PC-3 (cell line): ENCODE data around the gene SUV39H1. TPM values are rescaled to one million over a fixed set of nuclear protein-coding genes. Genes with fewer than 3 reads are reported as not detected.

Experiments used
- ATAC-seq: fragments of 200-7000 bp; cut with Tn5 transposase; 2 replicates; pipeline ENCODE4 v1.9.1; 2020; ENCODE audit warnings: mild to moderate bottlenecking, moderate library complexity
- BruUV-seq: library from RNA; stranded (reverse); fragments of 400-500 nt; replicated peaks from 2 replicates; lab custom pipeline; 2021; lab: Mats Ljungman, UMichigan
- CTCF ChIA-PET: fragments of 300-600 bp; sonication (Branson Sonifier 250); formaldehyde crosslinking; loops from one replicate; lab custom pipeline; 2022; ENCODE audit warnings: antibody characterized with exemption; lab: Charles Lee
- POLR2A ChIA-PET: fragments of 300-600 bp; sonication (Branson Sonifier 250); formaldehyde crosslinking; loops from one replicate; lab custom pipeline; 2022; ENCODE audit warnings: antibody characterized with exemption; ENCODE audit not compliant: unreplicated experiment; lab: Charles Lee
- DNase-seq: peaks from one replicate; pipeline ENCODE4 v3.0.0-alpha.2; 2015
- H2AFZ ChIP-seq: fragments of 300-600 bp; sonication (generic); 2 replicates; pipeline ENCODE4 v1.6.0; 2016; ENCODE audit warnings: antibody characterized with exemption, low read length
- H3F3A ChIP-seq: fragments of 300-600 bp; sonication (generic); one replicate; pipeline ENCODE4 v1.6.0; 2017; ENCODE audit warnings: antibody characterized with exemption, low read length, control low read depth, mild to moderate bottlenecking; ENCODE audit not compliant: unreplicated experiment
- H3K27ac ChIP-seq: fragments of 300-600 bp; sonication (generic); 2 replicates; pipeline ENCODE4 v1.5.1; 2016; ENCODE audit warnings: mild to moderate bottlenecking, low read length
- H3K27me3 ChIP-seq: fragments of 300-600 bp; sonication (generic); 2 replicates; pipeline ENCODE4 v1.6.1; 2016; ENCODE audit warnings: low read length, mixed read lengths
- H3K36me3 ChIP-seq: fragments of 300-600 bp; sonication (generic); 2 replicates; pipeline ENCODE4 v1.6.1; 2016; ENCODE audit warnings: low read depth, mixed run types, low read length, mixed read lengths
- H3K4me1 ChIP-seq: fragments of 300-600 bp; sonication (generic); 2 replicates; pipeline ENCODE4 v1.5.1; 2016; ENCODE audit warnings: low read length; ENCODE audit not compliant: insufficient read depth
- H3K4me2 ChIP-seq: fragments of 300-600 bp; sonication (generic); 2 replicates; pipeline ENCODE4 v1.6.0; 2016; ENCODE audit warnings: low read length
- H3K4me3 ChIP-seq: fragments of 300-600 bp; sonication (generic); 2 replicates; pipeline ENCODE4 v1.5.1; 2016; ENCODE audit warnings: mild to moderate bottlenecking, low read length, mixed read lengths
- H3K79me2 ChIP-seq: fragments of 300-600 bp; sonication (generic); 2 replicates; pipeline ENCODE4 v1.6.1; 2017; ENCODE audit warnings: low read length, mixed read lengths
- H3K9ac ChIP-seq: fragments of 300-600 bp; sonication (generic); 2 replicates; pipeline ENCODE4 v1.6.0; 2016; ENCODE audit warnings: mild to moderate bottlenecking, low read length
- H3K9me2 ChIP-seq: fragments of 300-600 bp; sonication (generic); replicated peaks from 2 replicates; pipeline ENCODE4 v1.6.1; 2016; ENCODE audit warnings: mixed run types, low read length, mixed read lengths
- H3K9me3 ChIP-seq: fragments of 300-600 bp; sonication (generic); 2 replicates; pipeline ENCODE4 v1.6.1; 2016; ENCODE audit warnings: low read length, mixed read lengths
- H4K20me1 ChIP-seq: fragments of 300-600 bp; sonication (generic); 2 replicates; pipeline ENCODE4 v1.6.1; 2016; ENCODE audit warnings: low read length, mixed read lengths
- EZH2 ChIP-seq: fragments of 300-600 bp; sonication (generic); IDR thresholded peaks from one replicate; pipeline ENCODE4 v1.6.1; 2017; ENCODE audit warnings: antibody characterized with exemption, mild to moderate bottlenecking, low read length; ENCODE audit not compliant: unreplicated experiment
- EZH2phosphoT487 ChIP-seq: fragments of 300-600 bp; sonication (generic); IDR thresholded peaks from 2 replicates; pipeline ENCODE4 v1.6.1; 2018; ENCODE audit warnings: mild to moderate bottlenecking, antibody characterized with exemption, low read length, borderline replicate concordance
- intact Hi-C: fragments of 100-400 bp; cut with micrococcal nuclease; formaldehyde crosslinking; loops from 2 replicates; pipeline ENCODE4 v1.9.0; 2023
- total RNA-seq: library from RNA; depleted of rRNA; stranded (reverse); fragments of >200 nt; gene quantifications from 2 replicates; pipeline ENCODE4 v1.2.3, GENCODE V29; 2014
- TF ChIP-seq, protein P1 (sequence below): fragments of 300-600 bp; sonication (generic); conservative IDR thresholded peaks from 2 replicates; pipeline ENCODE4 v1.5.1; 2017; ENCODE audit warnings: antibody characterized with exemption, low read depth, mild to moderate bottlenecking, low read length

SUV39H1 gene
- total RNA-seq, 1 experiment from 2014 or later, result 22.3 TPM

- Histone ChIP-seq H3K79me2 (no peaks in the 10 kb centered on the region), H3K4me3 (peak overlapping the region; percentile 85), H4K20me1 (no peaks in the 10 kb centered on the region), H3K9ac (peak overlapping the region; percentile 94), H3K36me3 (no peaks in the 10 kb centered on the region), H3K4me1 (peaks cover 7% of the 10 kb centered on the region), H3F3A (no peaks in the 10 kb centered on the region), H3K9me2 (no peaks in the 10 kb centered on the region), H2AFZ (peak overlapping the region; percentile 89), H3K27me3 (no peaks in the 10 kb centered on the region), H3K9me3 (no peaks in the 10 kb centered on the region), H3K4me2 (peak overlapping the region; percentile 95), H3K27ac (peak overlapping the region; percentile 83)
- no TSS peak for BruUV-seq
- DNase-seq, result no peak
- TF ChIP-seq, protein P1, sequence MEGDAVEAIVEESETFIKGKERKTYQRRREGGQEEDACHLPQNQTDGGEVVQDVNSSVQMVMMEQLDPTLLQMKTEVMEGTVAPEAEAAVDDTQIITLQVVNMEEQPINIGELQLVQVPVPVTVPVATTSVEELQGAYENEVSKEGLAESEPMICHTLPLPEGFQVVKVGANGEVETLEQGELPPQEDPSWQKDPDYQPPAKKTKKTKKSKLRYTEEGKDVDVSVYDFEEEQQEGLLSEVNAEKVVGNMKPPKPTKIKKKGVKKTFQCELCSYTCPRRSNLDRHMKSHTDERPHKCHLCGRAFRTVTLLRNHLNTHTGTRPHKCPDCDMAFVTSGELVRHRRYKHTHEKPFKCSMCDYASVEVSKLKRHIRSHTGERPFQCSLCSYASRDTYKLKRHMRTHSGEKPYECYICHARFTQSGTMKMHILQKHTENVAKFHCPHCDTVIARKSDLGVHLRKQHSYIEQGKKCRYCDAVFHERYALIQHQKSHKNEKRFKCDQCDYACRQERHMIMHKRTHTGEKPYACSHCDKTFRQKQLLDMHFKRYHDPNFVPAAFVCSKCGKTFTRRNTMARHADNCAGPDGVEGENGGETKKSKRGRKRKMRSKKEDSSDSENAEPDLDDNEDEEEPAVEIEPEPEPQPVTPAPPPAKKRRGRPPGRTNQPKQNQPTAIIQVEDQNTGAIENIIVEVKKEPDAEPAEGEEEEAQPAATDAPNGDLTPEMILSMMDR, result no peak
- TF ChIP-seq EZH2phosphoT487, result no peak
- TF ChIP-seq EZH2, result no peak
- POLR2A ChIA-PET, result interaction anchor here (1.0 to 1.4 kb wide), 2 partner anchors 41 to 174 kb away, joined by 4 to 5 read pairs; partner anchors contain the start of genes SLC35A2 and SUV39H1
- intact Hi-C loops, result no loop called here
- CTCF ChIA-PET, result no interaction called here
- ATAC-seq, result no peak
These were observed 41.4 kb downstream of the SUV39H1 start for GRCh38 chrX:48737940-48738339.

DNA sequence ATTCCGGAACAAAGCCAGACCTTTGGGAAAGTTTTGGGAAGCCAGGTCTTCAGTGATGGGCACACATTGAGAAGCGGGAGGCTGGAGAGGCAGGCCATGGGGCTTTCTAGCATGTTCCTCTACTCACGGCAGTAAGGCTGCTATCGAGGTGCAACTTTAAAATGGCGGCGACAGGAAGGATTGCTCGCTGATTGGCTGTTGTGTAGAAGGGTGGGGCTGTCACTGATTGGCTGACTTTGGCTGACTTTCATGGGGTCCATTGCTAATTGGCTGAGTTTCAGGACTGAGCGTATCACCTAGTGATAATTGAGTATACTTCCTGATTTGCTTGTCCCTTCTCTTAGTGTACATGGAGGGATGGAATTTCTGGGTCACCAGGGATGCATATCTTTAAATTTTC lies 45.3 kb downstream of the SUV39H1 start:
- H3K9me3 ChIP-seq, result no peaks in the 10 kb centered on the region
- no peak overlapping the region for H3K9ac ChIP-seq
- ATAC-seq (no peak), DNase-seq (no peak)
- H3K27ac ChIP-seq, result no peak overlapping the region
- no peaks in the 10 kb centered on the region for H3K36me3 ChIP-seq
- H3K27me3 ChIP-seq, result no peaks in the 10 kb centered on the region
- H3K4me3 ChIP-seq, result no peak overlapping the region
- H2AFZ ChIP-seq, result no peak overlapping the region
- H3K9me2 ChIP-seq, result no peaks in the 10 kb centered on the region
- H4K20me1 ChIP-seq, result no peaks in the 10 kb centered on the region
- TF ChIP-seq, protein P1, result no peak
- TF ChIP-seq EZH2 (no peak), EZH2phosphoT487 (no peak)
- peaks cover 7% of the 10 kb centered on the region for H3K4me1 ChIP-seq
- BruUV-seq, result no TSS peak
- POLR2A ChIA-PET, result no interaction called here
- no peaks in the 10 kb centered on the region for H3F3A ChIP-seq
- CTCF ChIA-PET, result no interaction called here
- intact Hi-C loops, result no loop called here
- no peak overlapping the region for H3K4me2 ChIP-seq
- H3K79me2 ChIP-seq, result no peaks in the 10 kb centered on the region

- intact Hi-C loops, result no loop called here
- Histone ChIP-seq H3K9me2 (no peaks in the 10 kb centered on the region), H3K27me3 (no peaks in the 10 kb centered on the region), H3K27ac (no peak overlapping the region), H3F3A (no peaks in the 10 kb centered on the region), H3K79me2 (no peaks in the 10 kb centered on the region), H3K4me1 (no peaks in the 10 kb centered on the region), H3K36me3 (no peaks in the 10 kb centered on the region), H4K20me1 (no peaks in the 10 kb centered on the region), H3K4me3 (no peak overlapping the region), H3K9ac (no peak overlapping the region), H3K9me3 (no peaks in the 10 kb centered on the region), H2AFZ (no peak overlapping the region), H3K4me2 (no peak overlapping the region)
- ATAC-seq (no peak), DNase-seq (no peak)
- POLR2A ChIA-PET, result no interaction called here
- no peak for TF ChIP-seq EZH2
- TF ChIP-seq, protein P1, result no peak
- no peak for TF ChIP-seq EZH2phosphoT487
- CTCF ChIA-PET, result no interaction called here
- BruUV-seq, result no TSS peak
These were observed 48.7 kb downstream of the SUV39H1 start for GRCh38 chrX:48745222-48745621.
